GM21619 (cell line): ENCODE results near the gene GLIPR1L2.

Source experiments
- ATAC-seq: cut with Tn5 transposase; IDR thresholded peaks from one replicate; pipeline ENCODE4 v1.9.1; 2021; ENCODE audit not compliant: unreplicated experiment

The GLIPR1L2 gene

DNA sequence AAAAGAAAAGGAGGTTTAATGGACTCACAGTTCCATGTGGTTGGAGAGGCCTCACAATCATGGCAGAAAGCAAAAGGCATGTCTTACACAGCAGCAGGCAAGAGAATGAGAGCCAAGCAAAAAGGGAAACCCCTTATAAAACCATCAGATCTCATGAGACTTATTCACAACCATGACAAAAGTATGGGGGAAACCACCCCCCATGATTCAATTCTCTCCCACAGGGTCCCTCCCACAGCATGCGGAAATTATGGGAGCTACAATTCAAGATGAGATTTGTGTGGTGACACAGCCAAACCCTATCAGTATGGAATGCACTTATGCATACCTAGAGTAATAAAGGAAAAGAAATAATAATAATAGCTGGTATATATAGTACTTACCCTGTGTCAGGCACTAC is 85.2 kb downstream of the GLIPR1L2 start:
- no peak for ATAC-seq

DNA sequence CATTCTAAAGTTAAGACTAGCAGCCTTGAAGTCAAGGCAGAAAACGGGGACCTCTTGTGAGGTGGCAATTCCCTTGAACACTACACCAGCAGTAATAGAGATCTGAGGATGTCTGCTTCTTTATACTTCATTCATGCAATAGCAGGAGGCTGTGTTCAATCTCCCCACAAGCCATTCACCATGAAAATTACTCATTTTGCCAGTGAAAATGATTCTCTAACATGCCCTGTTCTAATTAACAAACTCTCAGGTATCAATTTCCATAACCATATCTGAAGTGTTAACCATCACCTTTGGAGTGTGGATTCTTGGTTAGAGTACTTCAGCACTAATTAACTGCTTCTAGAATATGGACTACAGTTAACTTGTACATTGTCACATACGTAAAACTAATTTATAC is 86.2 kb downstream of the GLIPR1L2 start:
- no peak for ATAC-seq

DNA sequence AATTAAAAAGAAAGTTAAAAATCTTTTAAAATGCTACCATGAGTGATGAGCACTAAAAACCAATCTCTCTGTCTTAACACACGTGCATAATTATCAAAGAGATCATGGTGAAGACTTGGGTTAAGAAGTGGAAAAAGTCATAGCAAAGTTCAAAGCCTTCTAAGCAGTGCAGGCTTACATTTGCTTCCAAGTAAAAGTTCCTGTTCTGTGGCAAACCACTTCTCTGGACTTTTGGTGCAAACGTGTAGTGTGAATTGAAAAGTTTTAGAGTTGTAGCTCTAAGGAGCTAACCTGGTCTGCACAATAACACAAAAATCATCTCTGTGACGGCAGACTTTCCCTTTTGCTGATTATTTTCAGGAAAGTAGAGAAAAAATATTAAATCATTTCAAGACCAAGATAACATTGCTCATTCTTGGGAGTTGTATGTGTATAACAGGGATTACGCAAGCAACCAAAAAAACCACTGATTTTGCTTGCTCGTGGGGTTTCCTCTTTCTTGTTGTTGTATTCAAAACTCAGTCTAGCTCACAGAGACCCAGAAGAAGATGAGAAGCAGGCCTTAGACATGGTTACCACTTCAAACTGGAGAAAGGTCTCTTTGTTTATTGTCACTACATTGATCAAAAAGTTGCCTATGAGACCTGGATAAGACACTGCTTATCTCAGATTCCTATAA is 87.4 kb downstream of the GLIPR1L2 start:
- peak; percentile 22 for ATAC-seq

DNA sequence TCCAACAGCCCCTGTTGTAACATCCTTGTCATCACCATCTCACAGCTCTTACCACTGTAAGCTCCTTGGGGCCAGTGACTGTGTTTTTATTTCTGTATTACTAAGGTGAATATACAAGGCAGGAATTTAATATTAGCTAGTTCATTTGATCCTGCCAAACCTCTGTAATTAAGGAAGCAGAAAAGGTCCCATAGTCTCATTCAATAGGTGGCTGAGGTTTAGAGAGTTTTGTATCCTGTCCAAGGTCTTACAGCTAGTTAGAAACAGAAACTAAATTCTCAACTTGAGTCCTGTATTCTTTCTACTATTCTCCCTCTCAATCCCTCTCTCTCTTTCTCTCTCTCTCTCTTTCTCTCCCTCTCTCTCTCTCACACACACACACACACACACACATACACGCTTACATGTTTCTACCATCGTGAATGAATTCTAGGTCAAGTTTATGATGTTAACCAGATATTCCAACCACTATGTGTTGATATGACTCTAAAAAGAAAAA is 89.1 kb downstream of the GLIPR1L2 start:
- ATAC-seq = peak; percentile 37

DNA sequence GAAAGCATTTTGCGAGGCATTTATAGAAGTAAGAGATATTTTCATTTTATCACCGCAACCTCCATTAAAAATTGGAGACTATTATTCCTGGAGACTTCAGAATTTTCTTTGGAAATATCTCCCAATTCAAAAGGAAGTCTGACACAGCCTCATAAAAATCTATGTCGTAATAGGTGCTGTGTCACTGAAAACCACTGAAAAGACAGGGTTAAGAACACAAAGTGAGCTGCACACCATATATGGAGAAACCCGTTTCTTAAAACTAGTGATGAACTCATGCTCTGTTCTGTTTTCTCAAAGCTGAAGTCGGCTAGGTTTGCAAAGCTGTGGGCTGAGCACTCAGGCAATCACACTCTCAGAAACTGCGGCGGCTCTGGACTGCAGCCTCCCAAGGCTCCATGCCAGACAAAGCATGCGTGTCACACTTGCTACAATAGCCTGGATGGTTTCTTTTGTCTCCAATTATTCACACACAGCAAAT is 89.6 kb downstream of the GLIPR1L2 start, which contains the start of gene GLIPR1:
Gene GLIPR1 (plus strand): TSS at position 287 of the 481 bp plus-strand sequence. CDS start 126 bp downstream, at position 413.
- ATAC-seq = peak; percentile 85

DNA sequence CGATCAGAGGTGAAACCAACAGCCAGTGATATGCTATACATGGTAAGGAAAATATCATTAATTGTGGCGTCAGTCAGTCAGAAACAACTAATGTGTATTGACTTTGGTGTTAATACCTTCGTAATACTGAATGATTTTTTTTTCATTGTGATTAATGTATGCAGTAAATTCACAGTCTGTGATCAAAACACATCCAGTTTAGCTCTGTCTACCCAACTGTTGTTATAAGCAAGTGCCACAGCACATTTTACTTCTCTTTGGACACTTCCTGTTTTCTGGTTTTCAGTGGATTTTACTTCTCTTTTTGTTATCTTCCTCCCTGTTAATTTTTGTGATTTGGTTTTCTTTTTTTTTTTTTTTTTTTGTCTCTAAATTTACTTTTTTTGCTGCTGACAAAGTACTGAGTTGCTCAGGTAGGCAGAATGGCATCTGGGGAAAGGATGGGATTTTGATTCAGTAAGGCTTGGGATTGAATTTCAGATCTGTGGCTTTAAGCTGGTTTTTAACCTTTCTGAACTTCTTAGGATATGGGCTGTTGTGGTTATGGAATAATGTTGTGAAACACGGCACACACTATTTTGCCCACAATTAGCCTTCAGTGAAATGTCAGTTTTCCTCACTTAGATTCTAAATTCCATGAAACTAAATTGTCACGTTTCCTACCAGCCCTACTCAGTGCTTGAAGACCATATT is 90.3 kb downstream of the GLIPR1L2 start:
- ATAC-seq = peak; percentile 4

DNA sequence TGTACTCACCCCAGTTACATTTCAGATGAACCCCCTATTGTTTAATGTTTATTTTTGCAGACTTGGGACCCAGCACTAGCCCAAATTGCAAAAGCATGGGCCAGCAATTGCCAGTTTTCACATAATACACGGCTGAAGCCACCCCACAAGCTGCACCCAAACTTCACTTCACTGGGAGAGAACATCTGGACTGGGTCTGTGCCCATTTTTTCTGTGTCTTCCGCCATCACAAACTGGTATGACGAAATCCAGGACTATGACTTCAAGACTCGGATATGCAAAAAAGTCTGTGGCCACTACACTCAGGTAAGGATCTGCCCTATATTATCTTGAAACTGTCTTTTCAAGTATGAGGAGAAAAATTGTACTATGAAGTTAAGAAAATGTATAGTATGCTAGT is 90.9 kb downstream of the GLIPR1L2 start:
- ATAC-seq = no peak
